KG1 (cell line): ENCODE results near the gene CDYL.
"Not testable (repeated sequence)": the region's sequence is repeated elsewhere in the genome, so short reads cannot be mapped to it uniquely, and the experiment has no call there.

Experiments
- DNase-seq: peaks from one replicate; lab custom pipeline; 2025; lab: John Stamatoyannopoulos, UW

Gene CDYL

DNA sequence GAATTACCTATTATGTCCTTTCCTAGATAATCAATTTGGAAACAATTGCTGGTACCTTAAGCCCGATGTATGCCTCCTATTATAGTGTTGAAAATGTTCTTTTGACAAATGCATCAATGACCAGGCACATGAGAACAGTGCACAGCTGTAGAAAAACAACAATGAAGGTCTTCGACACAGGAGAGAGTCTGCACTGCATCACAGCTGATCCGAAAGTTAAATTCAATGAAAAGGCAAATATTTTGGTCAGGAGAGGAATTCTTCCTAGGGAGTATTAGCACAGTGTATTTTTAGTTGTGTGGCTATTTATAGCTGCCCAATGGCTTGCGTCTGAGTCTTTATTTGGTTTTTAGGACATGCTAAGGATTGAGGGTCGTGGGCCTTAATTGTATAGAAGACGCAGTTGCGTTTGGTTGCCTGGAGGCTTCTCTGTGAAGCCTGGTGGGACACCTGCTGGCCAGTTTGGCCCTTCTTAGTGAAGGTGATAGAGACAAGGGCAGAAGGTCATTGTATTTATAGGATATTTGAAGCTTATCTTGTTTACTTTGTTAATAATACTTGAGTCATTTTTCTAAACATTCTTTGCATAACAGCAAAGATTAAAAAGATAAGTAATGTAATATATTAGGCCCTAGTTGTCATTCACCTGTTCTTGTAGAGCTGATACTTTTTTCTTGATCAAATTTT, 72.3 kb downstream of the CDYL start:
- no peak for DNase-seq

- DNase-seq = no peak
Measured at GRCh38 chr6:4849226-4850022, 73.2 kb downstream of the CDYL start.

- no peak for DNase-seq
Measured at GRCh38 chr6:4851035-4851434, 74.8 kb downstream of the CDYL start.

DNA sequence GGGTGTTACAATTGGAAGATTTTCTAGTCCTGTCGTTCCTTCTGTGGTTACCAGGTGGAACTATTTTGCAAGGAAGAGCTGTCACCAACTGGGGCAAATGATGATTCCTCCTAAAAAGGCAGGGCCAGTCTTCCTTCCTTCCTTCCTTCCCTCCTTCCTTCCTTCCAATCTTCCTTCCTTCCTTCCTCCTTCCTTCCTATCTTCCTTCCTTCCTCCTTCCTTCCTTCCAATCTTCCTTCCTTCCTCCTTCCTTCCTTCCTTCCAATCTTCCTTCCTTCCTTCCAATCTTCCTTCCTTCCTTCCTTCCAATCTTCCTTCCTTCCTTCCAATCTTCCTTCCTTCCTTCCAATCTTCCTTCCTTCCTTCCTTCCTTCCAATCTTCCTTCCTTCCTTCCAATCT, 76.0 kb downstream of the CDYL start:
- DNase-seq = not testable (repeated sequence)

DNA sequence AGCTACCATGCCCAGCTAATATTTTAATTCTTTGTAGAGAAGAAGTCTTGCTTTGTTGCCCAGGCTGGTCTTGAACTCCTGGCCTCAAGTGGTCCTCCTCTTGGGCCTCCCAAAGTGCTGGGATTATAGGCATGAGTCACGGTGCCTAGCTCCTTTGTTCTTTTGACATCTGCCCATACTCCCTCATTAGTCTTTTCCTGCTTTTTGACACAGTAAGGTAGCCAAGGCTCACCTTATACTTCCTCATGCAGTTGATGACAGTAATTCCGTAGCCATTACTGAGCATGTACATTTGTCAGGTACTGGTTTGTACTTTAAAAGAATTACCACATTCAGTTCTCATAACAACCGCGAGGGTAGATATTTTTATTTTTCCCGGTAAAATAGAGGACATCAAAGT, 76.7 kb downstream of the CDYL start:
- DNase-seq = no peak

DNA sequence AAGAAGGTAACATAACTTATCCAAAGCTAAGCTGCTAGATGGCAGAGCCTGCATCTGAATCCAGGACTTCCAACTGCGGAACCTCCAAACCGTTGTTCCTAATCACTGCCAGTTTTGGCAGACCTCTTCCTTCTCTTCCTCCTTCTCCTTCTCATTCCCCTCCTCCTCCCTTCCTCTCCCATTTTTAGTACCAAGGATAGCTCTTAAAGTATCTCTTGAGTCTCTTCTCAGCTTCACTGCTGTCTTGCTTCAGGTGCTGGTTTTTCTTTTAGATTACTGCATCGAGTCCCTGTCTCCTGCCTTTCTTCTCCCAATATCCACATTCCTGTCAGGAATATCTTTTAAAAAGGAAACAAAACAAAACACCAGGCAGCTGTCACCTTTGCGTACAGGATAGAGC, 77.1 kb downstream of the CDYL start:
- DNase-seq = no peak

- DNase-seq = no peak
Measured at GRCh38 chr6:4853782-4854511, 77.7 kb downstream of the CDYL start.

DNA sequence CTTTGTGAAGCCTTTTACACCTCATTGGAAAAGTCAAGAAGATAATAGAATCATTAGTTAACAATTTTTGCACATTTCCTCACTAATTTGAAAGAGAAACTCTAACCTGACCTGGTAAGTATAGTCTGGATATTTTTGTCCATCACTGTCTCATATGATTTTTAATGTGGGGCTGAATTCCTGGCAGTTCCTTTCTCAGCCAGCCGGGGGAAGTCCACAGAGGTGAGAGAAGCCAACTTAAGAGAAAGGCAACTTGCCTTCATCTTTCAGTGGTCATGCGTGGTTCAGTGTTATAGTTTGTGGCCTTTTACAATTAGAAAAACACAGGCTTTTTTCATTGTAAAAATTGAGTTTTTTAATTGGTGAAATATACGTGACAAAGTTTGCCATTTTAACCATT, 80.6 kb downstream of the CDYL start:
- no peak for DNase-seq

GRCh38 chr6:4858194-4859015, 82.2 kb downstream of the CDYL start:
- no peak for DNase-seq

DNA sequence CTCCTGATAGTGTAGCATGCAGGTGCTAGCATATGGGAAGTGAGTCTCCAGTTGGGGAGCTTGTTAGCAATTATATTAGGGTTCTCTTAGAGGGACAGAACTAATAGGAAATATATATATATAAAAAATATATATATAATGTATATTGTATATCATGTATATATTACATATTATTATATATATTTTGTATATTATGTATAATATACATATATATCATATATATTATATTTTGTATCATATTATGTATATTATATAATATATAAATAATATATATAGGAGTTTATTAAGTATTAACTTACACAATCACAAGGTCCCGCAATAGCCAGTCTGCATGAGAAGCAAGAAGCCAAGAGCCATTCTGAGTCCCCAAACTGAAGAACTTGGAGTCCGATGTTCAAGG, 84.2 kb downstream of the CDYL start:
- no peak for DNase-seq

GRCh38 chr6:4861564-4861963, 85.4 kb downstream of the CDYL start:
- DNase-seq = no peak

- DNase-seq = no peak
Measured at GRCh38 chr6:4864519-4864918, 88.3 kb downstream of the CDYL start.

- not testable (repeated sequence) for DNase-seq
Measured at GRCh38 chr6:4865006-4865405, 88.8 kb downstream of the CDYL start.

DNA sequence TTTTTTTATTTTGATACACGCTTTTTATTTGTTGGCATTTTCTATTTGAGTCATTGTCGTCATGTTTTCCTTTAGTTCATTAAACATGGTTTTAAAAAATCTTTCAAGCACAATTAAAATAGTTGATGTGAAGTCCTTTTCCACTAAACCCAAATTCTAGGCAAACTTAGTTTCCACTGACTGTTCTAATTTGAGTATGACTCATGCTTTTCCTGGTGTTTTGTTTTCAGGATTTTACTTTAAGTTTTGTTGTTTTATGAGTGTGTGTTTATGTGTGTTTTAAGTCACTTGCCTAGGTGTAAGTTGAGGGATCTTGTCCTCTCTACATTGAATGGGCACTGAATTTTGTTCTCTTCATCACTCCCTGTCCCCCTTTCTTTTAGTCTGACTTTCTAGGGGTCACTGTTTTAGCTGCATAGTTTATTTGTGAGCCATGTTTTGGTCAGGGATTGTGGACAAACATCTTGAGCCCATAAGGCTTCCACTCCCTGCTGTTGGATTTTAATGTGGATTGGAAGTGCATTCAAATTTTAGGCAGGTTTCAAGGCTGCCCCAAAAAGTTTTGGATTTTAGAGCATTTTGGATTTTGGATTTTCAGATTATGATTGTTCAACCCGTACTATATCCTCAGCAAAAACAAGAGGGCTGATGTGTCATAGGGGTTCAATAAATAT, 94.8 kb downstream of the CDYL start:
- DNase-seq = no peak

DNA sequence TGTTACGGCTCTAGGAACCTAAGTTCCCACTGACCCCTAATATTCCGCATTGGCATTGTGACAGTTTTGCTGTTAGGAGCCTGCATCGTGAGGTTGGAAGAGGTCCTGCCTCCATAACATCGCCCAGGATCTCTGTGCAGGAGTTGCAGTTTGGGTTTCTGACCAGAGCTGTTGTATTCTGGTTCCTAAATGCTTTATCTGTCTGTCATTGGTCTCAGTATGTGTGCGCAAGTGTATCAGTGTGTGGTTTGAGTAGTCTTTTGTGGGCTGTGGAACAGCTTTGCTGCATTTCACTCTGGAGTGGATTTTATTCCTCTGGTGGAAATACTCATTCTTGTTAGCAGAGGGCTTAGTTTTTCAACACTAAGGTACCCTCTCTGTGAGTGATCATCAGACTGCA, 95.6 kb downstream of the CDYL start:
- DNase-seq = no peak

DNA sequence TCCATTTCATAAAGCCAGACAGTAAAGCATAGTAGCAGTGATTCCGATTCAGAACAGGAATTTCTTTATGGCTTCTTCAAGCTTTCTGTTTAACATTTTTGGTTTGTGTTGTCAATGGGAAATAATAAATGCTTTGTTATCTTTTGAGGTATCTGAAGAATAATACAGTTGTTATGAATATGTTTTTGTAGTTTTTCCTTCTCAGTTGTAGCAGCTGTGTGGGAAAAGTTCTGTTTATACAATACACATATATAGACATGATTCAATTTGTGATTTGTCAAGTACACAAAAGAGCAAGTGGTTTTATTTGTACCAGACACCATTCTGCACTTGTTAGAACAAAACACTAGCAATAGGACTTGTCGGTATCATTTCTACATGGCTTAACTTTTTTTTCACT, 96.6 kb downstream of the CDYL start:
- DNase-seq = no peak

GRCh38 chr6:4873928-4874327, 97.7 kb downstream of the CDYL start:
- DNase-seq = no peak

- DNase-seq = no peak
Measured at GRCh38 chr6:4879741-4880275, 103.6 kb downstream of the CDYL start.

GRCh38 chr6:4880363-4880762, 104.2 kb downstream of the CDYL start:
- DNase-seq = no peak

DNA sequence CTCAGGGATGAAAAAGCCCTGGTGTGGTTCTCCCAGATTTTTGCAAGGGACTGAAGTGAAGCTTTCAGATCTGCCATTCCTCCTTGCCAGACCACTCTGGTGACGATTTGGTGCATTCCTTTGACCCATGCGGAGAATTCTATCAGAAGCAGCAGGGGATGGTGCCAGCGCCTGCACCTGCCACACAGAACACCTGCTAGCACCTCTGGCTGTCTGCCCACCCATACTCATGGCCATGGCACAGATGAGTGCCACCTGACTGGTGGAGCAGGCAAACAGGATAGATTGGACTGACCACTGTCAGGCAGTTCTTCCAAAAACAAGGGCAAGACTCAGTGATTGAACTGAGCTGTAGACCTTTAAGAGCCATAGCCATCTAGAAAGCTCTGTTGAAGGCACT, 107.1 kb downstream of the CDYL start:
- no peak for DNase-seq

DNA sequence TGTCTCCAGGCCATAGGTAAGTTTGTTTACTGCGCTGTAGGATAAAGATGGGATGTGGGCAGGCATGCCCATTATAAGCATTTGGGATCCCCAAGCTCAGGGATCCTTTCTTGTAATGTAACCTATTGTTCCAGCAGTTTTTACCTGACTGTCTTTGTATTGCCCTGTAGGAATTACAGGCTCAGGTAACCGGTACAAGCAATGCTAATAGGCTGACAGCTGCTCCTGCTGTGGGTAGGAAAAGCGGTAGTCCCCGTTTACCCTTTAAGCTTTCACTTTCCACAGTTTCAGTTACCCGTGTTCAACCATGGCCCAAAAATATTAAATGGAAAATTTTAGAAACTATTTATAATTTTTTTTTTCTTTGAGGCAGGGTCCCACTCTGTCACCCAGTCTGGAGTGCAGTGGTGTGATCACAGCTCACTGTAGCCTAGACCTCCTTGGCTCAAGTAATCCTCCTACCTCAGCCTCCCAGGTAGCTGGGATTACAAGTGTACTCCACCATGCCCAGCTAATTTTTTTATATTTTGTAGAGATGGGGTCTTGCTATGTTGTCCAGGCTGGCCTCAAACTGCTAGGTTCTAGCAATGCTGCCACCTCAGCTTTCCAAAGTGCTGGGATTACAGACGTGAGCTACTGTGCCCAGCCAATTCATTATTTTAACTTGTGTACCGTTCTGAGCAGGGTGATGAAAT, 108.6 kb downstream of the CDYL start:
- no peak for DNase-seq
